NCI-H2196 (cell line): ENCODE measurements around the gene RABL6.
"Not testable (repeated sequence)": the region's sequence is repeated elsewhere in the genome, so short reads cannot be mapped to it uniquely, and the experiment has no call there.

ENCODE experiments used
- DNase-seq: peaks from one replicate; lab custom pipeline; 2025; ENCODE audit not compliant: unreplicated experiment; lab: John Stamatoyannopoulos, UW

The RABL6 gene

GRCh38 chr9:136775191-136775590 lies 32.6 kb upstream of the RABL6 start:
- no peak for DNase-seq

- no peak for DNase-seq
These were observed 30.8 kb upstream of the RABL6 start for GRCh38 chr9:136776947-136777346.

- DNase-seq: no peak
These were observed 30.4 kb upstream of the RABL6 start for GRCh38 chr9:136777359-136777758.

- DNase-seq: no peak
These were observed 27.9 kb upstream of the RABL6 start for GRCh38 chr9:136779808-136780207.

GRCh38 chr9:136782452-136782851 lies 25.3 kb upstream of the RABL6 start:
- no peak for DNase-seq

- DNase-seq: no peak
These were observed 23.3 kb upstream of the RABL6 start for GRCh38 chr9:136784249-136784996.

- no peak for DNase-seq
These were observed 22.8 kb upstream of the RABL6 start for GRCh38 chr9:136784997-136785361.

GRCh38 chr9:136785565-136786355 lies 22.0 kb upstream of the RABL6 start:
- DNase-seq: not testable (repeated sequence)

GRCh38 chr9:136786451-136786850 lies 21.3 kb upstream of the RABL6 start:
- no peak for DNase-seq

GRCh38 chr9:136786983-136787382 lies 20.8 kb upstream of the RABL6 start:
- DNase-seq: not testable (repeated sequence)

- DNase-seq: peak; percentile 76
These were observed 19.9 kb upstream of the RABL6 start for GRCh38 chr9:136787690-136788400.

GRCh38 chr9:136788644-136789522 lies 18.9 kb upstream of the RABL6 start:
- not testable (repeated sequence) for DNase-seq

- no peak for DNase-seq
These were observed 18.2 kb upstream of the RABL6 start for GRCh38 chr9:136789523-136789937.

- peak; percentile 99 for DNase-seq
These were observed 16.9 kb upstream of the RABL6 start, which contains the start of gene TMEM141 for GRCh38 chr9:136790640-136791515. TSS of gene TMEM141 (plus strand) at chr9:136791344. CDS start at chr9:136791371, 27 bp downstream.

- DNase-seq: peak; percentile 80
These were observed 16.1 kb upstream of the RABL6 start for GRCh38 chr9:136791516-136792276.

- no peak for DNase-seq
These were observed 15.2 kb upstream of the RABL6 start for GRCh38 chr9:136792321-136793085.

GRCh38 chr9:136793086-136793946 lies 14.4 kb upstream of the RABL6 start:
- no peak for DNase-seq
